GM21390 (cell line): ENCODE data around the gene FAM83G.
"Not testable (repeated sequence)": the region's sequence is repeated elsewhere in the genome, so short reads cannot be mapped to it uniquely, and the experiment has no call there.

Source experiments
- ATAC-seq: cut with Tn5 transposase; IDR thresholded peaks from one replicate; pipeline ENCODE4 v1.9.1; 2021; ENCODE audit not compliant: unreplicated experiment

FAM83G gene

DNA sequence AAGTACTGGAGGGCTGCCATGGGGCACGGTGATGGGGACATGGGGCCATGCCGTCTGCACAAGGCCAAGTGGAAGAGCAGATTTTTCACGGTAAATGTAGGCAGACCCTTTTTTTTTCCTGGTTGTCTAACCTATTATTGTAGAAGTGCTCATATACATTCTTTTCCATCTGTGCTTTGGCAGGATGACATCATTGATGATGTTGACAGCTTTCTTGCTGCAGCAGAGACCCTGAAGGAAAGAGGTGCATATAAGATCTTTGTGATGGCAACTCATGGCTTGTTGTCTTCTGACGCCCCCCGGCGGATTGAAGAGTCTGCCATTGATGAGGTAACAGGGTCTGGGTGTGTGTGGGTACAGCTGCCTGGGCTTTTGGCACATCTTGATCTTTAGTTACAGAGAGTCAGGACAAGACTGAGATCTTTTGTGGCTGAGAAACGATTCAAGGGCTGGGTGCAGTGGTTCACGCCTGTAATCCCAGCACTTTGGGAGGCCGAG is 75.9 kb downstream of the FAM83G start:
- ATAC-seq: no peak

- ATAC-seq: no peak
Measured at GRCh38 chr17:18925187-18925586, 79.4 kb downstream of the FAM83G start.

DNA sequence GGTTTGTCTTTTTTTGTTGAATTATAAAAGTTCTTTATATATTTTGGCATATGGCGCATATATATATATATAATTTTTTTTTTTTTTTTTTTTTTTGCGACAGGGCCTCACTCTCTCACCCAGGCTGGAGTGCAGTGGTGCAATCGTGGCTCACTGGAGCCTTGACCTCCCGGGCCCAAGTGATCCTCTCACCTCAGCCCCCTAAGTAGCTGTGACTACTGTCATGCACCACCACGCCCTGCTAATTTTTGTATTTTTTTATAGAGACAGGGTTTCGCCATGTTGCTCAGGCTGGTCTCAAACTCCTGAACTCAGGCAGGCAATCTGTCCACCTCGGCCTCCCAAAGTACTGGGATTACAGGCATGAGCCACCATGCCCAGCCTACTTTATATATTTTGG is 82.0 kb downstream of the FAM83G start:
- ATAC-seq: not testable (repeated sequence)

- ATAC-seq: peak; percentile 66
Measured at GRCh38 chr17:18921912-18922451, 82.6 kb downstream of the FAM83G start.

DNA sequence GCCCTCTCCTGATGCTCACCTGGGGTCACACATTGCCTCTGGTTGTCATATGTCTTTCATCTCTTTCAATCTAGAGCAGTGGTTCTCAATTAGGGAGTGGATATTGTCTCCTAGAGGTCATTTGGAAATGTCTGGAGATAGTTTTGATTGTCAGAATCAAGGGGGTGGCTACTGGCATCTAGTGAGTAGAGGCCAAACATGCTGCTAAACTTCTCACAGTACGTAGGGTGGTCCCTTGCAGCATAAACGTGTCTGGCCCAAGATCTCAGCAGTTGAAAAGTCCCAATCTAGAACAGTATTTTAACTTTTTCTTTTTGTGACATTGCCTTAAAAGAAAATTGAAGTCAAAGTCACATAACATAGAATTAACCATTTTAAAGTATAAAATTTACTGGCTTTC is 83.1 kb downstream of the FAM83G start:
- no peak for ATAC-seq

GRCh38 chr17:18920911-18921441 is 83.6 kb downstream of the FAM83G start:
- no peak for ATAC-seq

DNA sequence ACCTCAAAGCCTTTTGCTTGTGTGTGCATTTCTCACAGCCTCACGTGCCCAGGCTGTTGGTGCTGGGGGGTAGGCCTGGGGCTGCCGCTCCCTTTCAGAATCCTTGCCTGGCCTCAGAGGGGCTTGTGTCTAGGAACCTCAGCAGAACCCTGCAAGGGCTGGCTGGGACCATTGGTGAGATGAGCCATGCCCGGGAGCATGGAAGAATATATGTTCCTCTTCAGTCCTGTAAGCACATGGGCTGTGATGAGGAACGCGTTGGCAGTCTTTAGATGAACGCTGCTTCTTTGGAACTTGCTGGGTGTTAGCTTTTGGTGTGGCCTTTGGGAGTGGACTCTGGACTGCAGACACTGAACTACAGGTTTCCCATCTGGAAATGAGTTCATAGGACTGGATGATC is 84.6 kb downstream of the FAM83G start:
- ATAC-seq: no peak
